ENCODE data around the gene GP1BB. TPM values are rescaled to one million over a fixed set of nuclear protein-coding genes. Genes with fewer than 3 reads are reported as not detected.
A peak's percentile ranks its signal among the peaks of the same experiment; 100 is the strongest.

Gene GP1BB
- total RNA-seq, 1 donor from 2014 or later, result 2.4 TPM

- Mint-ChIP-seq H3K27me3 (peaks cover 7% of the 10 kb centered on the region), H3K4me1 (ENCODE audit: unreplicated experiment) (peaks cover 9% of the 10 kb centered on the region), H3K4me3 (no peak overlapping the region), H3K27ac (no peak overlapping the region), H3K36me3 (no peaks in the 10 kb centered on the region), H3K9me3 (no peaks in the 10 kb centered on the region)
- no peak for DNase-seq (ENCODE audit: extremely low spot score, unreplicated experiment)
- no peak for TF ChIP-seq CTCF (conservative IDR thresholded peaks at IDR 0.05)
Observed at GRCh38 chr22:19686946-19687345, 36.4 kb upstream of the GP1BB start.

GRCh38 chr22:19687561-19688300 lies 35.6 kb upstream of the GP1BB start:
- Mint-ChIP-seq H3K9me3 (no peaks in the 10 kb centered on the region), H3K27me3 (peaks cover 7% of the 10 kb centered on the region), H3K4me3 (peak overlapping the region; percentile 52), H3K4me1 (ENCODE audit: unreplicated experiment) (peaks cover 11% of the 10 kb centered on the region), H3K36me3 (no peaks in the 10 kb centered on the region), H3K27ac (peak overlapping the region; percentile 71)
- TF ChIP-seq CTCF (conservative IDR thresholded peaks at IDR 0.05), result no peak
- no peak for DNase-seq (ENCODE audit: extremely low spot score, unreplicated experiment)

GRCh38 chr22:19688301-19689290 lies 34.7 kb upstream of the GP1BB start:
- no peak for DNase-seq (ENCODE audit: extremely low spot score, unreplicated experiment)
- Mint-ChIP-seq H3K36me3 (no peaks in the 10 kb centered on the region), H3K4me1 (ENCODE audit: unreplicated experiment) (peaks cover 11% of the 10 kb centered on the region), H3K27me3 (peaks cover 7% of the 10 kb centered on the region), H3K4me3 (no peak overlapping the region), H3K9me3 (no peaks in the 10 kb centered on the region), H3K27ac (peak overlapping the region; percentile 71)
- TF ChIP-seq CTCF (conservative IDR thresholded peaks at IDR 0.05), result no peak

- TF ChIP-seq CTCF (conservative IDR thresholded peaks at IDR 0.05), result no peak
- no peaks in the 10 kb centered on the region for H3K36me3 Mint-ChIP-seq
- no peaks in the 10 kb centered on the region for H3K9me3 Mint-ChIP-seq
- H3K27ac Mint-ChIP-seq, result no peak overlapping the region
- no peak for DNase-seq (ENCODE audit: extremely low spot score, unreplicated experiment)
- peaks cover 7% of the 10 kb centered on the region for H3K27me3 Mint-ChIP-seq
- peaks cover 11% of the 10 kb centered on the region for H3K4me1 Mint-ChIP-seq (ENCODE audit: unreplicated experiment)
- H3K4me3 Mint-ChIP-seq, result no peak overlapping the region
Observed at GRCh38 chr22:19689408-19689807, 33.9 kb upstream of the GP1BB start.

GRCh38 chr22:19691007-19691720 lies 32.2 kb upstream of the GP1BB start:
- H3K9me3 Mint-ChIP-seq, result no peaks in the 10 kb centered on the region
- no peak for TF ChIP-seq CTCF (conservative IDR thresholded peaks at IDR 0.05)
- peak overlapping the region; percentile 58 for H3K4me3 Mint-ChIP-seq
- H3K27ac Mint-ChIP-seq, result peak overlapping the region; percentile 91
- H3K4me1 Mint-ChIP-seq (ENCODE audit: unreplicated experiment), result peaks cover 11% of the 10 kb centered on the region
- peaks cover 5% of the 10 kb centered on the region for H3K27me3 Mint-ChIP-seq
- no peaks in the 10 kb centered on the region for H3K36me3 Mint-ChIP-seq
- DNase-seq (ENCODE audit: extremely low spot score, unreplicated experiment), result no peak

All from type B pancreatic cell (in vitro differentiated cells).